ENCODE measurements around the gene GCC2.
"Not testable (repeated sequence)": the region's sequence is repeated elsewhere in the genome, so short reads cannot be mapped to it uniquely, and the experiment has no call there.

Gene GCC2

DNA sequence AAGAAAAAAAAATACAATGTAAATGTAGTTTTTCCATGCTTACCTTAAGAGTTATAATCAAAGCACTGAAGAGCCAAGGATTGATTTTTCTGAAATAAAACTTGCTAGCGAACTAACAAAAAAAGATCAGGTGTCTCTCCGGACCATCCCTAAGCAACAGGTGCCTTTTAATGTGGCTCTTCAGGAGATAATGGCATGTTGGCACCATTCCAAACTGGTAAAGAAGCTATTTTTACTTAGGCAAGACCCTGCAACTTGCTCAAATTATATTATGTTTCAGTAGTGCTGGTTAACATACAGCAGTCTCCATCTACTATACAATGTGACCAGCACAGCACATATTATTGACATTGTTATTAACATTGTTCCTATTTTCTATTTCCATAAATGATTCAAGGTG, 2.3 kb upstream of the GCC2 start:
- DNase-seq = no peak

GRCh38 chr2:108447947-108448677, 894 bp upstream of the GCC2 start:
- no peak for DNase-seq

- no peak for DNase-seq
Measured at GRCh38 chr2:108449410-108450130, 564 bp downstream of the GCC2 start.

DNA sequence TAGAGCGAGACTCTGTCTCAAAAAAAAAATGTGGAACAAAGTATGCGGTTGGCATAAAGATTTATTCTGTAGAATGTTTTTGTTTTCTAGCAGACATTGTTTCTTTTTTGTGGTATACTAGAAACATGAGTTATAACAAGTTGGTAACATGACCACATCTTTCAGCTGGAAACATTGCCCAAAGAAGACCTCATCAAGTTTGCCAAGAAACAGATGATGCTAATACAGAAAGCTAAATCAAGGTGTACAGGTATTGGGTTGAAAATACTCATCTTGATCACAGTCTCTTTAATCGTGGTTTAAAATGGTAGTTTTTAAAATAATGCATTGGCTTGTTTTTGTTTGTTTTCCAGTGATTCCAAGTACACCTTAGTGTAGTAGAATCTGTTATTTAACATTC, 1.9 kb downstream of the GCC2 start:
- DNase-seq = no peak

GRCh38 chr2:108451976-108452375, 3.0 kb downstream of the GCC2 start:
- DNase-seq = no peak

- DNase-seq = not testable (repeated sequence)
Measured at GRCh38 chr2:108453530-108453929, 4.5 kb downstream of the GCC2 start.

GRCh38 chr2:108454440-108454839, 5.4 kb downstream of the GCC2 start:
- no peak for DNase-seq

DNA sequence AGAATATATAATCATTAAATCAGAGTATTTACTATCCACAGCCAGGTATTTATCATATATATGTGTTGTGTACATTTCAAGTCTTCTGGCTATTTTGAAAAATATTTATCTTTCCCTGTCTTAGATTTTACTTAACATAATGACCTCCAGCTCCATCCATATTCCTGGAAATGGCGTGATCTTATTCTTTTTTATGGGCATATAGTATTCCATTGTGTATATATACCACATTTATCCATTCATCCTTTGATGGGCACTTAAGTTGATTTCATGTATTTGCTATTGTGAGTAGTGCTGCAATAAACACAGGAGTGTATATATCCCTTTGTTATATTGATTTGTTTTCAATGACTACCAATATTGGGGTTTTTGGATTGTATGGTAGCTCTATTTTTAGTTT, 6.6 kb downstream of the GCC2 start:
- no peak for DNase-seq

DNA sequence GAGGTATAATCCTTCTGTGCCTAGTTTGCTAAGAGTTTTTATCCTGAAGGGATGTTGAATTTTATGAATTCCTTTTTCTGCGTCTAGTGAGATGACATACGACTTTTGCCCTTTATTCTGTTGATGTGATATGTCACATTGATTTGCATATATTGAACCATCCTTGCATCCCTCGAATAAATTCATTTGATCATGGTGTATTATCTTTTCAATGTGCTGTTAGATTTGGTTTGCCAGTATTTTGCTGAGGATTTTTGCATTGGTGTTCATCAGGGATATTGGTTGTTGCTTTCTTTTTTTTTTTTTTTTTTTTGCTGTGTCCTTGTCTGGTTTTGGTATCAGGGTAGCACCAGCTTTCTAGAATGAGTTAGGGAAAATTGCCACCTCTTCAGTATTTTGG, 9.1 kb downstream of the GCC2 start:
- no peak for DNase-seq

DNA sequence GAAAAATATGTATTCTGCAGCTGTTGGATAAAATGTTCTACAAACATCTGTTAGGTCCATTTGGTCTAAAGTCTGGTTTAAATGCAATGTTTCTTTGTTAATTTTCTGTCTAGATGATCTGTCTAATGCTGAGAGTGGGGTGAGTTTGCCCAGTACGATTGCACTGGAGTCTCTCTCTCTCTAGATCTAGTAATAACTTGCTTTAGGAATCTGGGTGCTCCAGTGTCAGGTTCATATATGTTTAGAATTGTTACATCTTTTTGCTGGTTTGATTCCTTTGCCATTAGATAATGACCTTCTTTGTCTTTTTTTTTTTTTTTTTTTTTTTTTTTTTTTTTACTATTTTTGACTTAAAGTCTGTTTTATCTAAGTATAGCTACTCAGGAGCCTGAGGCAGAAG, 10.4 kb downstream of the GCC2 start:
- no peak for DNase-seq

GRCh38 chr2:108460345-108461037, 11.5 kb downstream of the GCC2 start:
- DNase-seq = no peak

- no peak for DNase-seq
Measured at GRCh38 chr2:108477099-108477498, 28.1 kb downstream of the GCC2 start.

GRCh38 chr2:108485253-108485652, 36.2 kb downstream of the GCC2 start:
- DNase-seq = no peak

DNA sequence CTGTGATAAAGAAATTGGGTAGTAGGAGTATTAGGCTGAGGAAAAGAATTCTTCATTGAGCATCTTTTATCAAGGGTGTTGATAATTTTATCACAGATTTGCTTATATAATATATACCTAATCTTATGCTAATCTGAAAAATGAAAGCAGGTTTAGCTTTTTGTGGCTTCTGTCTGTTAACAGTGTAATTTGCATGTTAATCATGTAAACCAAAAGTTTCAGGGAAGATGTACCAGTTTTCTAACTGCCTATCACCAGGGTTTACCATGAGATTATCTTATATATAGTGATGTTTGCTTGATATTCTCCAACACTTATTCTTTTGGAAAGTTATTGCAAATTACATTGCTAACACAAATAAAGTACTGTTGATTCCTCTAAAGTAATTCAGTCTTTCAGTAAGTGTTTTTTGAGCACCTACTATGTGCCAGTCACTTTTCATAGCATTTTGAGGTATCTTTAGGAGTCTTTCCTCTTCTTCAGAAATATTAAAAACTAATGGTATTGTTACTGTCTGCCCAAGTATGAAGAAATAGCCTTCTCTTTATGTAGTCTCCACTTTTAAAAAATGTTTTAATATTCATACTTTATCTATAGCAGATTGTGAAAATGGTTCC, 41.6 kb downstream of the GCC2 start:
- no peak for DNase-seq

DNA sequence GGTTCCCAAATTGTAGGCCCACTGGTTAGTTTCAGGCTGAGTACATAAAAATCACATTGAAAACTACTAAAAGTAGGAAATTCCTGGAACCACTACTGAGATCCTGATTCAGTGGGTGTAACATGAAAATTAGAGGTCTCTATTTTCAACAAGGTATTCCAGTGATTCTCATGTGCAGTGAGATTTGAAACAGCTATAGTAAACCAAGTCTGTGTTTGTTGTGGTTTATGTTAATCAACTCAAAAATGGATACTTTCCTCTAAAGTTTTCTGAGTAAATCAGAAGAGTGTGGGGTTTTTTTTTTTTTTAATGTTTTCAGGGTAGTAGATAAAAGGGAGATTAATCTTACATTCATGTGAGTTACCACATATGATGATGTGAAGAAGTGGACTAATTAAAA, 42.8 kb downstream of the GCC2 start:
- no peak for DNase-seq

- no peak for DNase-seq
Measured at GRCh38 chr2:108492364-108492763, 43.4 kb downstream of the GCC2 start.

DNA sequence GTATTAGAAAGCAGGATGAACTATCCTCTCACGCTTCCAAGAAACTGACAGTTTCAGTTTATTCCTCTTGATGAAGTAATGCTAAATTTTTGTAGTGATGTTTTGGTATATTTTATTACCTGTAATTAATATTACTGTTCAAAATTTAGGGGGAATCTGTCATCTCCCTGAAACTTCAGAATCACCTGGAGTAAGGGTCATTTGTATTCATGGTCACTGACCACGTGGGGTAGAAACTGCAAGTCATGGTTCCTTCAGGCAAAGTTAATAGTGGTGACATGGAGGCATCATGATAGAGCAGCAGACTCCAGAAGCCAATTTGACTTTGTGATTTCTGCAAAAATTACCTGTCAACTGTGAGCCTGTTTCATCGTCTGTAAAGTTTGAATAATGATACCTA, 47.2 kb downstream of the GCC2 start:
- not testable (repeated sequence) for DNase-seq

DNA sequence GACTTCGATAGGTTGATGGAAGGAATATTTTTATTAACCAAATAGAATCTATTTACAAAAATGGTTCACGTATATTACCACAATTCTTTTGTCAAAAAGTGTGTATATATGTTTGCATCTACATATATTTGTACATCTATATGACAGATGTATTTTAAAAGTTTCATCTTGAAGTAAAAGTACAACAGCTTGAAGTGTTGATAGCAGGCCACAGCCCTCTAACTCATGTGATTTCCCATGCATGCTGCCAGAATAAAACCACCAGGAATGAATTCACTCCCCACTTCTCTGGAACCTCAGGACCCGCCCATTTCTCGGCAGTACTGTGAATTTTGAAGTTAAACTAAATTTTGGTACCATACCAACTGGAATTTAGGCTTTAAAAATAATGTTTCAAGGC, 58.6 kb downstream of the GCC2 start:
- DNase-seq = not testable (repeated sequence)

DNA sequence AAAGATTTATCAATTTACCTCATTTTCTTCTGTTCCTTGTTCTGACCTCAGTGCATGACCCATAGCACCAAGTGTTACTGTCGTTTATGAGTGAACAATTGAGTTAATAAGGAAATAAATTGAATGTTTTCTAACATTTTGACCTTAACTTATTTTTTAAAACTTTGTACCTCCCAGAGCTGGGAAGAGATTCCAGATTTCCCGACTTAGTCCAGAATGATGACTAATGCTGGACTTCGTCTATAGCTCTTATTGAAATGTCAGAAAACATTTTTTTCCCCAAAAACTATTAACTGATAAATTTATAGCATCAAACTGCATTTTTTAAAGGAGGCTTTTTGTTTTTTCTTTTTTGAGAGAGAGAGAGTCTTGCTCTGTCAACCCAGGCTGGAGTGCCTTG, 63.4 kb downstream of the GCC2 start:
- DNase-seq = not testable (repeated sequence)

GRCh38 chr2:108514478-108514877, 65.5 kb downstream of the GCC2 start:
- not testable (repeated sequence) for DNase-seq

GRCh38 chr2:108524688-108525087, 75.7 kb downstream of the GCC2 start:
- not testable (repeated sequence) for DNase-seq

GRCh38 chr2:108525258-108525657, 76.3 kb downstream of the GCC2 start:
- DNase-seq = not testable (repeated sequence)

- DNase-seq = no peak
Measured at GRCh38 chr2:108531674-108532055, 82.7 kb downstream of the GCC2 start.

Data from stimulated activated CD4-positive, alpha-beta T cell treated with anti-CD3 and anti-CD28 coated beads, Interleukin-4, amount 100 ng/mL, for 1 hour (primary cell).